A549 (cell line): ENCODE results near the gene ARMH4. TPM values are rescaled to one million over a fixed set of nuclear protein-coding genes. Genes with fewer than 3 reads are reported as not detected.

Experiments
- ATAC-seq, 2 experiments: fragments of 200-7000 bp in 1 of 2; fragments of >200 bp in 1 of 2; cut with Nextera tagmentation in 1 of 2; cut with Tn5 transposase in 1 of 2; 3 replicates each; pipeline versions ENCODE4 v1.8.0 to v1.9.1; 2018 to 2020; ENCODE audit warnings: mild to moderate bottlenecking in 1 of 2, moderate library complexity in 1 of 2
- CTCF ChIA-PET: fragments of 300-600 bp; sonication (Branson Sonifier 250); formaldehyde crosslinking; extraction: SDS; loops from one replicate; lab custom pipeline; 2021; ENCODE audit warnings: antibody characterized with exemption, inconsistent platforms; lab: Yijun Ruan, JAX
- POLR2A ChIA-PET: fragments of 350-600 bp; formaldehyde crosslinking; extraction: SDS; loops from one replicate; lab custom pipeline; 2021; ENCODE audit warnings: antibody characterized with exemption, inconsistent platforms; lab: Yijun Ruan, JAX
- DNase-seq, 2 experiments: peaks; one replicate each; pipeline versions ENCODE4 v3.0.0 to v3.0.0-alpha.2; 2011 to 2016; ENCODE audit warnings: low read depth in 1 of 2, low spot score in 1 of 2
- FAIRE-seq: peaks from 2 replicates; lab custom pipeline; 2011; peaks lifted over from hg19 to GRCh38; lab: Jason Lieb, UNC
- H3K27ac ChIP-seq, 2 experiments: fragments of >200 bp; sonication (Bioruptor Twin); formaldehyde crosslinking; 3 replicates each; pipeline ENCODE4 v1.5.1; 2016 to 2017
- H3K4me1 ChIP-seq: fragments of >200 bp; sonication (Bioruptor Twin); formaldehyde crosslinking; 3 replicates; pipeline ENCODE4 v1.6.1; 2016
- H3K4me2 ChIP-seq: fragments of >200 bp; sonication (Bioruptor Twin); formaldehyde crosslinking; 3 replicates; pipeline ENCODE4 v1.6.1; 2016
- H3K4me3 ChIP-seq: fragments of >200 bp; sonication (Bioruptor Twin); formaldehyde crosslinking; 3 replicates; pipeline ENCODE4 v1.5.1; 2016
- H3K9me3 ChIP-seq: fragments of >200 bp; sonication (Bioruptor Twin); formaldehyde crosslinking; 3 replicates; pipeline ENCODE4 v1.6.1; 2016
- ATOH8 ChIP-seq: fragments of 250-450 bp; sonication (Bioruptor Pico); IDR thresholded peaks from 2 replicates; pipeline ENCODE4 v1.5.0; 2020; ENCODE audit warnings: low read depth, mild to moderate bottlenecking, moderate library complexity
- BHLHE40 ChIP-seq: IDR thresholded peaks from 2 replicates; pipeline ENCODE4 v1.6.1; 2012; ENCODE audit warnings: low read depth, low read length, inconsistent platforms
- CBX8 ChIP-seq: fragments of 200-600 bp; sonication (generic); IDR thresholded peaks from 2 replicates; pipeline ENCODE4 v1.6.1; 2016
- CEBPB ChIP-seq, 2 experiments: fragments of >200 bp in 1 of 2; sonication (Bioruptor Twin) in 1 of 2; formaldehyde crosslinking in 1 of 2; IDR thresholded peaks; 2 replicates each; pipeline ENCODE4 v1.6.1; 2012 to 2016
- ELK1 ChIP-seq: fragments of 150-350 bp; IDR thresholded peaks from 2 replicates; pipeline ENCODE4 v1.6.1; 2014; ENCODE audit warnings: low read depth, mild to moderate bottlenecking, low read length
- ESRRA ChIP-seq: fragments of 150-350 bp; IDR thresholded peaks from 2 replicates; pipeline ENCODE4 v1.6.1; 2014; ENCODE audit warnings: mild to moderate bottlenecking, low read length, borderline replicate concordance
- FOSL2 ChIP-seq, 2 experiments: fragments of 450-650 bp in 1 of 2; fragments of >200 bp in 1 of 2; sonication (Bioruptor Twin) in 1 of 2; formaldehyde crosslinking; IDR thresholded peaks; 2 replicates each; pipeline versions ENCODE4 v1.5.0 to v1.6.1; 2016 to 2020; ENCODE audit warnings: mild to moderate bottlenecking in 1 of 2, moderate library complexity in 1 of 2
- GATA3 ChIP-seq: IDR thresholded peaks from 2 replicates; pipeline ENCODE4 v1.6.1; 2012; ENCODE audit warnings: borderline replicate concordance
- HDAC2 ChIP-seq: fragments of 200-600 bp; sonication (generic); IDR thresholded peaks from 2 replicates; pipeline ENCODE4 v1.6.1; 2016
- HES2 ChIP-seq: fragments of >200 bp; sonication (Bioruptor Twin); formaldehyde crosslinking; IDR thresholded peaks from 2 replicates; pipeline ENCODE4 v1.6.1; 2016
- HOXB5 ChIP-seq: fragments of 250-450 bp; sonication (Bioruptor Pico); IDR thresholded peaks from 2 replicates; pipeline ENCODE4 v1.5.0; 2020; ENCODE audit warnings: mild to moderate bottlenecking, moderate library complexity
- KDM5A ChIP-seq: fragments of 200-600 bp; sonication (generic); IDR thresholded peaks from 2 replicates; pipeline ENCODE4 v1.6.1; 2016; ENCODE audit warnings: antibody characterized with exemption, mild to moderate bottlenecking
- NR3C1 ChIP-seq: fragments of >200 bp; sonication (Bioruptor Twin); formaldehyde crosslinking; IDR thresholded peaks from 3 replicates; pipeline ENCODE4 v1.6.1; 2017
- PHF8 ChIP-seq: fragments of 200-600 bp; sonication (generic); IDR thresholded peaks from 2 replicates; pipeline ENCODE4 v1.6.1; 2016; ENCODE audit warnings: low read depth, mild to moderate bottlenecking, antibody characterized with exemption, moderate library complexity, borderline replicate concordance
- POLR2AphosphoS2 ChIP-seq: conservative IDR thresholded peaks from 2 replicates; pipeline ENCODE4 v1.6.1; 2012; ENCODE audit warnings: low read length, improper control_type of control experiment, inconsistent platforms
- RARB ChIP-seq: fragments of 250-450 bp; sonication (Bioruptor Pico); IDR thresholded peaks from 2 replicates; pipeline ENCODE4 v1.8.0; 2021; ENCODE audit warnings: mild to moderate bottlenecking, moderate library complexity
- REST ChIP-seq: fragments of 200-600 bp; sonication (generic); IDR thresholded peaks from 2 replicates; pipeline ENCODE4 v1.6.1; 2016; ENCODE audit warnings: antibody characterized with exemption, mild to moderate bottlenecking, moderate library complexity
- RNF2 ChIP-seq: fragments of 200-600 bp; sonication (generic); IDR thresholded peaks from 2 replicates; pipeline ENCODE4 v1.6.1; 2016; ENCODE audit warnings: low read depth, mild to moderate bottlenecking, antibody characterized with exemption, moderate library complexity, borderline replicate concordance
- SMC3 ChIP-seq: fragments of >200 bp; sonication (Bioruptor Twin); formaldehyde crosslinking; IDR thresholded peaks from 3 replicates; pipeline ENCODE4 v1.6.1; 2018; ENCODE audit warnings: inconsistent platforms
- TP53 ChIP-seq: fragments of 250-450 bp; sonication (Bioruptor Pico); IDR thresholded peaks from 2 replicates; pipeline ENCODE4 v1.5.0; 2021; ENCODE audit warnings: mild to moderate bottlenecking, moderate library complexity
- USF2 ChIP-seq: fragments of 450-650 bp; IDR thresholded peaks from 2 replicates; pipeline ENCODE4 v1.6.1; 2014; ENCODE audit warnings: antibody characterized with exemption
- ZC3H11A ChIP-seq: fragments of 450-650 bp; IDR thresholded peaks from 2 replicates; pipeline ENCODE4 v1.6.1; 2014; ENCODE audit warnings: antibody characterized with exemption, mild to moderate bottlenecking
- WGBS: methylation state at CpG from one replicate; pipeline ENCODE4 v1.1.6; 2017; ENCODE audit errors: missing lambda C conversion rate; 5-methylcytosine and 5-hydroxymethylcytosine counted together
- polyA plus RNA-seq, 4 experiments: library from polyadenylated mRNA; depleted of rRNA in 3 of 4; stranded (reverse); fragments of >200 nt; fragmentation: RNase III in 1 of 4; extraction: RNeasy Plus Mini Kit Qiagen cat#74134 plus additional on column Dnase treatment in 1 of 4; gene quantifications; 2 replicates in 3 of 4; 3 replicates in 1 of 4; pipeline ENCODE4 v1.2.3, GENCODE V29; 2011 to 2017

ARMH4 gene
- polyA plus RNA-seq, 2 of the 4 experiments (the other 2 are of a cell fraction) = 0.56 to 0.77 TPM

DNA sequence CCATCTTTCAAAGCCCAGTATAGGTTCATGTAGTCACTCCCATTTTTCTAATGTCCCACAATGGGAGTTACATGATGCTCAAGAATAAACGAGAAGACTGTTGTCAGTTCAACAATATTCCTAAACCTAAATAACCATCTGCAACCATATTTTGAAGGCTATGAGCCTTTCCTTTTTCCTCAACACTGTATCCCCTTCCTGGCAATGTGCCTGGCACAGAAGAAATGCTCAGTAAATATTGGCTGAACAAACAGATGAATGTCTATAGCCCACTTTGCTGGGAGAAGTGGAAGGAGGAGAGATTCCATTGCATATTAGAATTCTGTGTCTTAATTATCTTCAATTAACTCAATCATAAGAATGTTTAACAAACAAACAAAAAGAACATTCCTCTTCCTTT, 6.1 kb downstream of the ARMH4 start:
- no peaks in the 10 kb centered on the region for H3K9me3 ChIP-seq
- no peak for DNase-seq
- whole genome bisulfite sequencing = 5% methylated on average over 1 of the region's 1 CpG
- no peak overlapping the region for H3K27ac ChIP-seq
- ChIA-PET POLR2A (no interaction called here), CTCF (no interaction called here)
- H3K4me3 ChIP-seq = no peak overlapping the region
- no peak overlapping the region for H3K4me2 ChIP-seq
- ATAC-seq = no peak
- H3K4me1 ChIP-seq = no peaks in the 10 kb centered on the region
- FAIRE-seq = no peak
- no peak for TF ChIP-seq ELK1
- TF ChIP-seq RARB (CRISPR knock-in tag) = no peak
- no peak for TF ChIP-seq CEBPB (IDR thresholded peaks at IDR 0.05)
- no peak for TF ChIP-seq NR3C1
- TF ChIP-seq ATOH8 = no peak
- no peak for TF ChIP-seq ESRRA

DNA sequence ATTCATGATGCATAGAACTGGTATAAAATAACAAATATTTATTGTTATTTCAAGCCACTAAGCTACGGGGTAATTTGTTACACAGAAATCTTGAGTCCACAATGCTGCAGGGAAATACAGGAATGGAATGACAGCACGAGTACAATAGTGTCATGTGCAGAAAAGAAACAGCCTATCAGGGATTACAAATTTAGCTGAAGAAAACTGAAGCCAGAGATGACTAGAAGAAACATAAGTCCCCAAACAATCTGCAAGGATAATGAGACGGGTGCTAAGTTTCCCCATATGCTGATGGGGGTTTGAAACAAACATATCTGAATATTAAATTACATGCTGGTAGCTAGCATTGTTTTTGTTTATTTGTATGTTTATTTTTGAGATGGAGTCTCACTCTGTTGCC, 8.9 kb downstream of the ARMH4 start:
- DNase-seq = no peak
- ChIA-PET POLR2A (no interaction called here), CTCF (interaction anchor here (0.9 to 2.4 kb wide), 4 partner anchors 9 to 252 kb away, joined by 3 to 8 read pairs (median 5); partner anchors contain the start of gene ARMH4)
- no peak overlapping the region for H3K4me2 ChIP-seq
- WGBS = 28% methylated on average over 3 of the region's 3 CpGs
- ATAC-seq = no peak
- no peaks in the 10 kb centered on the region for H3K9me3 ChIP-seq
- no peak for FAIRE-seq
- no peak overlapping the region for H3K4me3 ChIP-seq
- H3K4me1 ChIP-seq = no peaks in the 10 kb centered on the region
- TF ChIP-seq TP53 (CRISPR knock-in tag) = no peak
- no peak for TF ChIP-seq CBX8
- no peak for TF ChIP-seq KDM5A
- no peak for TF ChIP-seq USF2
- TF ChIP-seq ZC3H11A = no peak
- TF ChIP-seq CEBPB (IDR thresholded peaks at IDR 0.05) = no peak
- TF ChIP-seq POLR2AphosphoS2 = no peak
- TF ChIP-seq HDAC2 = no peak
- TF ChIP-seq RNF2 = no peak
- TF ChIP-seq HOXB5 (CRISPR knock-in tag) = no peak
- TF ChIP-seq SMC3 = no peak
- TF ChIP-seq FOSL2 (IDR thresholded peaks at IDR 0.05) = no peak
- TF ChIP-seq FOSL2 (CRISPR knock-in tag; IDR thresholded peaks at IDR 0.05) = no peak
- no peak for TF ChIP-seq BHLHE40
- no peak for TF ChIP-seq PHF8
- TF ChIP-seq GATA3 = no peak
- no peak for TF ChIP-seq HES2
- TF ChIP-seq REST = no peak
- no peak overlapping the region for H3K27ac ChIP-seq
